Upper lobe of left lung (tissue), 4 donors: Measurements from ENCODE around the gene WIPI1.

Experiments
- POLR2A ChIP-seq, 4 donors: fragments of 450-650 bp; IDR thresholded peaks; one replicate each; pipeline ENCODE4 v1.5.1; 2016 to 2017; ENCODE audit warnings: antibody characterized with exemption in 4 of 4, mild to moderate bottlenecking in 2 of 4
- TF ChIP-seq, protein P1 (sequence below), 6 experiments: fragments of 450-650 bp in 4 of 6; fragments of 200-600 bp in 2 of 6; sonication (generic) in 2 of 6; IDR thresholded peaks; one replicate each; pipeline ENCODE4 v1.5.1; 2016 to 2019; ENCODE audit warnings: antibody characterized with exemption in 6 of 6

DNA sequence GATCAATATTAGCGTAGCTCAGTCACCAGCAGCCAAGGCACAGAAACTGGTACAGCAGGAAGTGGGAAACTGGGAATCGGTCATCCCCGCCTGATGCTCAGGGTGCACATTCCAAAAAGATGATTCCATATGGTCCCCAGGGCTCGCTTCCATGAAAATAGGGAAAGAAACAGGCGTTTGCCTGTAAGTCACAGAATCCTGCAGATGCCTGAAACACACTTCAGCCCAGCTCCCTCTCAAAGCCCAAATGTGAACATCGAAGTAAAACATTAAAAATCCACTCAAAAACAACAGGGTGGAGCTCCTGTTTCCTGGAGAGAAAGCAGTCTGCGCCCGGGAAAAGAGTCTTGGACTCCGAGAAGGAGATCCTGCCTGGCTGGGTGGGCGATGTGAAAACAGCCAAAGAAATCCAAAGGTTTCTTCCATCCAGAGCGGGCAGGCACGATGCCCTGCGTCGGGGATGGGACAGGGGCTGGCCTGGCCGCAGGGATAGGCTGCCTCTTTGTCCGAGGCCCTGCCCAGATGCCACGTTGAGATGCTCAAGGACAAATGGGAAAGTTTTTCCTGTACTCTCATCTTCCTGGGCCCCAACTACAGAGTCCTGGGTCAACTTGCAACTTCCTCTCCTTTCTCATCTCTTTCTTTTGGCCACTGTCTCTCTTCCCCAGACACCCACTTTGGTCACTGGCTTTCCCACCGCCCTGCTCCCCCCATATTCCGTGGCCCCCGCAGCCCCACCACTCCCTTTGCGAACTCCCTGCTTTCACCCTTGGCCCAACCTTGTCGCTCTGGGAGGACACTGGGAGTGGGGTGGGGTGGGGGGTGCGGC, 743 bp downstream of the WIPI1 start:
- TF ChIP-seq, protein P1, sequence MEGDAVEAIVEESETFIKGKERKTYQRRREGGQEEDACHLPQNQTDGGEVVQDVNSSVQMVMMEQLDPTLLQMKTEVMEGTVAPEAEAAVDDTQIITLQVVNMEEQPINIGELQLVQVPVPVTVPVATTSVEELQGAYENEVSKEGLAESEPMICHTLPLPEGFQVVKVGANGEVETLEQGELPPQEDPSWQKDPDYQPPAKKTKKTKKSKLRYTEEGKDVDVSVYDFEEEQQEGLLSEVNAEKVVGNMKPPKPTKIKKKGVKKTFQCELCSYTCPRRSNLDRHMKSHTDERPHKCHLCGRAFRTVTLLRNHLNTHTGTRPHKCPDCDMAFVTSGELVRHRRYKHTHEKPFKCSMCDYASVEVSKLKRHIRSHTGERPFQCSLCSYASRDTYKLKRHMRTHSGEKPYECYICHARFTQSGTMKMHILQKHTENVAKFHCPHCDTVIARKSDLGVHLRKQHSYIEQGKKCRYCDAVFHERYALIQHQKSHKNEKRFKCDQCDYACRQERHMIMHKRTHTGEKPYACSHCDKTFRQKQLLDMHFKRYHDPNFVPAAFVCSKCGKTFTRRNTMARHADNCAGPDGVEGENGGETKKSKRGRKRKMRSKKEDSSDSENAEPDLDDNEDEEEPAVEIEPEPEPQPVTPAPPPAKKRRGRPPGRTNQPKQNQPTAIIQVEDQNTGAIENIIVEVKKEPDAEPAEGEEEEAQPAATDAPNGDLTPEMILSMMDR (IDR thresholded peaks at IDR 0.05): no peak
- TF ChIP-seq POLR2A (IDR thresholded peaks at IDR 0.05): peak in 2 of 4 donors; percentile 30 to 50
